Epithelial cell of esophagus (primary cell): Measurements from ENCODE around the gene RMND5B.

Experiments used
- DNase-seq: peaks from one replicate; pipeline ENCODE4 v3.0.0; 2010; ENCODE audit warnings: low read depth
- H3K4me3 ChIP-seq: 2 replicates; pipeline ENCODE4 v1.5.1; 2011; ENCODE audit warnings: mild to moderate bottlenecking, low read length, control low read depth
- TF ChIP-seq, protein P1 (sequence below): IDR thresholded peaks from 2 replicates; pipeline ENCODE4 v1.5.1; 2011; ENCODE audit warnings: low read depth, mild to moderate bottlenecking, low read length, control low read depth, inconsistent platforms; ENCODE audit not compliant: insufficient read depth; ENCODE audit errors: missing control alignments

RMND5B gene

GRCh38 chr5:178131446-178131996 lies 707 bp downstream of the RMND5B start:
- no peak for DNase-seq
- peak overlapping the region; percentile 83 for H3K4me3 ChIP-seq
- TF ChIP-seq, protein P1, sequence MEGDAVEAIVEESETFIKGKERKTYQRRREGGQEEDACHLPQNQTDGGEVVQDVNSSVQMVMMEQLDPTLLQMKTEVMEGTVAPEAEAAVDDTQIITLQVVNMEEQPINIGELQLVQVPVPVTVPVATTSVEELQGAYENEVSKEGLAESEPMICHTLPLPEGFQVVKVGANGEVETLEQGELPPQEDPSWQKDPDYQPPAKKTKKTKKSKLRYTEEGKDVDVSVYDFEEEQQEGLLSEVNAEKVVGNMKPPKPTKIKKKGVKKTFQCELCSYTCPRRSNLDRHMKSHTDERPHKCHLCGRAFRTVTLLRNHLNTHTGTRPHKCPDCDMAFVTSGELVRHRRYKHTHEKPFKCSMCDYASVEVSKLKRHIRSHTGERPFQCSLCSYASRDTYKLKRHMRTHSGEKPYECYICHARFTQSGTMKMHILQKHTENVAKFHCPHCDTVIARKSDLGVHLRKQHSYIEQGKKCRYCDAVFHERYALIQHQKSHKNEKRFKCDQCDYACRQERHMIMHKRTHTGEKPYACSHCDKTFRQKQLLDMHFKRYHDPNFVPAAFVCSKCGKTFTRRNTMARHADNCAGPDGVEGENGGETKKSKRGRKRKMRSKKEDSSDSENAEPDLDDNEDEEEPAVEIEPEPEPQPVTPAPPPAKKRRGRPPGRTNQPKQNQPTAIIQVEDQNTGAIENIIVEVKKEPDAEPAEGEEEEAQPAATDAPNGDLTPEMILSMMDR = no peak

- H3K4me3 ChIP-seq = no peak overlapping the region
- DNase-seq = no peak
- TF ChIP-seq, protein P1 = no peak
These were observed 6.2 kb downstream of the RMND5B start for GRCh38 chr5:178136990-178137389.

GRCh38 chr5:178137991-178138390 lies 7.2 kb downstream of the RMND5B start:
- H3K4me3 ChIP-seq = no peak overlapping the region
- TF ChIP-seq, protein P1 = no peak
- no peak for DNase-seq

GRCh38 chr5:178141550-178141949 lies 10.7 kb downstream of the RMND5B start:
- TF ChIP-seq, protein P1 = no peak
- no peak overlapping the region for H3K4me3 ChIP-seq
- DNase-seq = no peak

DNA sequence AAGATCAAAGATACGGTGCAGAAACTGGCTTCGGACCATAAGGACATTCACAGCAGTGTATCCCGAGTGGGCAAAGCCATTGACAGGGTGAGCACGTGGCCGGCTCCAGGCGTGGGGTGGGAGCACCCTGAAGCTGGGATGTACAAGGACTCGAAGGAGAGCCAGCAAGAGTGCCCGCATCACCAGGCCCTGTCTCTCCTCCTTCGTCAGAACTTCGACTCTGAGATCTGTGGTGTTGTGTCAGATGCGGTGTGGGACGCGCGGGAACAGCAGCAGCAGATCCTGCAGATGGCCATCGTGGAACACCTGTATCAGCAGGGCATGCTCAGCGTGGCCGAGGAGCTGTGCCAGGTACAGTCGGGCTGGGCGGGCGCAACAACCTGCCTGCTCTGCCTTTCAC lies 11.8 kb downstream of the RMND5B start:
- TF ChIP-seq, protein P1 = no peak
- no peak overlapping the region for H3K4me3 ChIP-seq
- no peak for DNase-seq

- H3K4me3 ChIP-seq = no peak overlapping the region
- TF ChIP-seq, protein P1 = no peak
- no peak for DNase-seq
These were observed 12.4 kb downstream of the RMND5B start for GRCh38 chr5:178143246-178143645.

DNA sequence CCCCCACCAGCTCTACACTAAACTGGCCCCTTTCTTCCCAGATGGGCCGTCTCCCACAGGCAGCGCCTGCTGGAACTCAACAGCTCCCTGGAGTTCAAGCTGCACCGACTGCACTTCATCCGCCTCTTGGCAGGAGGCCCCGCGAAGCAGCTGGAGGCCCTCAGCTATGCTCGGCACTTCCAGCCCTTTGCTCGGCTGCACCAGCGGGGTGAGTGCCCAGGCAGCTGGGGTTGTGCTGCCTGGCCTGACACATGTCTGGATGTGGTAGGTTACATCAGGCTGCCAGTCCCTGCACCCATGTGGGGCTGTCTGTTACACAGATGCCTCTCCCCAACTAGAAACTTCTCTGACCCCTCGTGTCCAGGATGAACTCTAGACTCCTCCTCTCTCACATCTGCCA lies 13.1 kb downstream of the RMND5B start:
- no peak for DNase-seq
- TF ChIP-seq, protein P1 = no peak
- no peak overlapping the region for H3K4me3 ChIP-seq
